ENCODE results near the gene DCTN3. TPM values are rescaled to one million over a fixed set of nuclear protein-coding genes. Genes with fewer than 3 reads are reported as not detected.

The DCTN3 gene
- total and polyA plus RNA-seq, 10 of the 15 experiments (the other 5 are each of a cell fraction or from before 2014, with no cell fraction given): 19.0 to 120 (median 71.8) TPM

DNA sequence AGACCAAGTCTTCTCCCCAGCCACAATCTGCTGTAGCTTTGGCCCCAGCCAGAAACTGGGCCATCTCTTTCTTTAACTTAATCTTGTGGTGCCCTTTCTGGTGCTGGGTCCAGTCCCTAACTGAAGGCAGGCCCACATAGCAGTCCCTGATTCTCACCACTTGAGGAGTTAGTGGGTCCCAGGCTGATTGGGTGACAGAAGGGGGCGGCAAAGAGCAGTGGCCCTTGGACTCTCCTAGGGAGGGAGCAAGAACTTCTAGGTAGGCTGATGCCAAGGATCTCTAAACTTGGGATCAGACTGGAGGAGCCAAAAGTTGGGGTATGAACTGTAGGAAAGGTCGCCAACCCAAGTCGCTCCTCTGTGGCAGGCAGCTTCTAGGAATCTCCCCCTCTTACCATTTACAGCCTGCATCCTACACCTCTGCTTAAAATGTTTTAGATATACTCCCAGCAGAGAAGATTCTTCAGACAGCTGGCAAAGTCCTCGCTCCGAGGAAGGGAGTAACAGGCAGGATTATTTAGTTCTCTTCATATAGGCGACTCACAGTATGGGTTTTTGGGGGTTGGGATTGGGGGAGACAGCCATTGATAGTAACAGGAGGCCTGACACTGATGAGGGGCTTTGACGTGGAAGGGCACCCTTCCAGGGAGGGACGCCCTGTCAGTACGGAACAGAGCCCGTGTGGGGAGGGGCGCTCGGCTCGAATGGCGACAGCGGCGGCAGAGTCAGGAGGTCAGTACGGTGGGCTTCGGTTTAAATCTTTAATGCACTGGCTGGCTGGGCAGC is 44.2 kb upstream of the DCTN3 start (continued):
- TF ChIP-seq, protein P1, sequence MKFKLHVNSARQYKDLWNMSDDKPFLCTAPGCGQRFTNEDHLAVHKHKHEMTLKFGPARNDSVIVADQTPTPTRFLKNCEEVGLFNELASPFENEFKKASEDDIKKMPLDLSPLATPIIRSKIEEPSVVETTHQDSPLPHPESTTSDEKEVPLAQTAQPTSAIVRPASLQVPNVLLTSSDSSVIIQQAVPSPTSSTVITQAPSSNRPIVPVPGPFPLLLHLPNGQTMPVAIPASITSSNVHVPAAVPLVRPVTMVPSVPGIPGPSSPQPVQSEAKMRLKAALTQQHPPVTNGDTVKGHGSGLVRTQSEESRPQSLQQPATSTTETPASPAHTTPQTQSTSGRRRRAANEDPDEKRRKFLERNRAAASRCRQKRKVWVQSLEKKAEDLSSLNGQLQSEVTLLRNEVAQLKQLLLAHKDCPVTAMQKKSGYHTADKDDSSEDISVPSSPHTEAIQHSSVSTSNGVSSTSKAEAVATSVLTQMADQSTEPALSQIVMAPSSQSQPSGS (IDR thresholded peaks at IDR 0.05; ENCODE audit: low read length): no peak
- peak; percentile 34; the same call in 1 of the 2 replicates for TF ChIP-seq SMARCA5 (IDR thresholded peaks at IDR 0.05)
- TF ChIP-seq, protein P2, sequence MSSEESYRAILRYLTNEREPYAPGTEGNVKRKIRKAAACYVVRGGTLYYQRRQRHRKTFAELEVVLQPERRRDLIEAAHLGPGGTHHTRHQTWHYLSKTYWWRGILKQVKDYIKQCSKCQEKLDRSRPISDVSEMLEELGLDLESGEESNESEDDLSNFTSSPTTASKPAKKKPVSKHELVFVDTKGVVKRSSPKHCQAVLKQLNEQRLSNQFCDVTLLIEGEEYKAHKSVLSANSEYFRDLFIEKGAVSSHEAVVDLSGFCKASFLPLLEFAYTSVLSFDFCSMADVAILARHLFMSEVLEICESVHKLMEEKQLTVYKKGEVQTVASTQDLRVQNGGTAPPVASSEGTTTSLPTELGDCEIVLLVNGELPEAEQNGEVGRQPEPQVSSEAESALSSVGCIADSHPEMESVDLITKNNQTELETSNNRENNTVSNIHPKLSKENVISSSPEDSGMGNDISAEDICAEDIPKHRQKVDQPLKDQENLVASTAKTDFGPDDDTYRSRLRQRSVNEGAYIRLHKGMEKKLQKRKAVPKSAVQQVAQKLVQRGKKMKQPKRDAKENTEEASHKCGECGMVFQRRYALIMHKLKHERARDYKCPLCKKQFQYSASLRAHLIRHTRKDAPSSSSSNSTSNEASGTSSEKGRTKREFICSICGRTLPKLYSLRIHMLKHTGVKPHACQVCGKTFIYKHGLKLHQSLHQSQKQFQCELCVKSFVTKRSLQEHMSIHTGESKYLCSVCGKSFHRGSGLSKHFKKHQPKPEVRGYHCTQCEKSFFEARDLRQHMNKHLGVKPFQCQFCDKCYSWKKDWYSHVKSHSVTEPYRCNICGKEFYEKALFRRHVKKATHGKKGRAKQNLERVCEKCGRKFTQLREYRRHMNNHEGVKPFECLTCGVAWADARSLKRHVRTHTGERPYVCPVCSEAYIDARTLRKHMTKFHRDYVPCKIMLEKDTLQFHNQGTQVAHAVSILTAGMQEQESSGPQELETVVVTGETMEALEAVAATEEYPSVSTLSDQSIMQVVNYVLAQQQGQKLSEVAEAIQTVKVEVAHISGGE (CRISPR knock-in tag; IDR thresholded peaks at IDR 0.05): no peak
- TF ChIP-seq BHLHE40 (IDR thresholded peaks at IDR 0.05; ENCODE audit: borderline replicate concordance in 1 of 2, low read depth in 2 of 2, low read length in 1 of 2): no peak
- TF ChIP-seq, protein P3, sequence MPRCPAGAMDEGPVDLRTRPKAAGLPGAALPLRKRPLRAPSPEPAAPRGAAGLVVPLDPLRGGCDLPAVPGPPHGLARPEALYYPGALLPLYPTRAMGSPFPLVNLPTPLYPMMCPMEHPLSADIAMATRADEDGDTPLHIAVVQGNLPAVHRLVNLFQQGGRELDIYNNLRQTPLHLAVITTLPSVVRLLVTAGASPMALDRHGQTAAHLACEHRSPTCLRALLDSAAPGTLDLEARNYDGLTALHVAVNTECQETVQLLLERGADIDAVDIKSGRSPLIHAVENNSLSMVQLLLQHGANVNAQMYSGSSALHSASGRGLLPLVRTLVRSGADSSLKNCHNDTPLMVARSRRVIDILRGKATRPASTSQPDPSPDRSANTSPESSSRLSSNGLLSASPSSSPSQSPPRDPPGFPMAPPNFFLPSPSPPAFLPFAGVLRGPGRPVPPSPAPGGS (IDR thresholded peaks at IDR 0.05; ENCODE audit: borderline replicate concordance, insufficient read depth, low read depth, low read length, poor library complexity, severe bottlenecking): no peak
- TF ChIP-seq, protein P4, sequence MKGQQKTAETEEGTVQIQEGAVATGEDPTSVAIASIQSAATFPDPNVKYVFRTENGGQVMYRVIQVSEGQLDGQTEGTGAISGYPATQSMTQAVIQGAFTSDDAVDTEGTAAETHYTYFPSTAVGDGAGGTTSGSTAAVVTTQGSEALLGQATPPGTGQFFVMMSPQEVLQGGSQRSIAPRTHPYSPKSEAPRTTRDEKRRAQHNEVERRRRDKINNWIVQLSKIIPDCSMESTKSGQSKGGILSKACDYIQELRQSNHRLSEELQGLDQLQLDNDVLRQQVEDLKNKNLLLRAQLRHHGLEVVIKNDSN (IDR thresholded peaks at IDR 0.05; ENCODE audit: borderline replicate concordance, extremely low read length, insufficient read depth, low read depth, low read length): no peak
- TF ChIP-seq, protein P5, sequence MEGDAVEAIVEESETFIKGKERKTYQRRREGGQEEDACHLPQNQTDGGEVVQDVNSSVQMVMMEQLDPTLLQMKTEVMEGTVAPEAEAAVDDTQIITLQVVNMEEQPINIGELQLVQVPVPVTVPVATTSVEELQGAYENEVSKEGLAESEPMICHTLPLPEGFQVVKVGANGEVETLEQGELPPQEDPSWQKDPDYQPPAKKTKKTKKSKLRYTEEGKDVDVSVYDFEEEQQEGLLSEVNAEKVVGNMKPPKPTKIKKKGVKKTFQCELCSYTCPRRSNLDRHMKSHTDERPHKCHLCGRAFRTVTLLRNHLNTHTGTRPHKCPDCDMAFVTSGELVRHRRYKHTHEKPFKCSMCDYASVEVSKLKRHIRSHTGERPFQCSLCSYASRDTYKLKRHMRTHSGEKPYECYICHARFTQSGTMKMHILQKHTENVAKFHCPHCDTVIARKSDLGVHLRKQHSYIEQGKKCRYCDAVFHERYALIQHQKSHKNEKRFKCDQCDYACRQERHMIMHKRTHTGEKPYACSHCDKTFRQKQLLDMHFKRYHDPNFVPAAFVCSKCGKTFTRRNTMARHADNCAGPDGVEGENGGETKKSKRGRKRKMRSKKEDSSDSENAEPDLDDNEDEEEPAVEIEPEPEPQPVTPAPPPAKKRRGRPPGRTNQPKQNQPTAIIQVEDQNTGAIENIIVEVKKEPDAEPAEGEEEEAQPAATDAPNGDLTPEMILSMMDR (IDR thresholded peaks at IDR 0.05 in 2 of 3, conservative IDR thresholded peaks at IDR 0.05 in 1 of 3; ENCODE audit: control insufficient read depth in 2 of 3, extremely low read depth in 1 of 3, insufficient read depth in 1 of 3, low read depth in 3 of 3, low read length in 3 of 3): peak; percentile 83 to 98 (median 98)
- TF ChIP-seq SMC3 (IDR thresholded peaks at IDR 0.05; ENCODE audit: borderline replicate concordance, low read length): peak; percentile 37; the same call in 1 of the 2 replicates

Data from GM12878 (cell line).